ENCODE measurements around the gene ACTRT2. TPM values are rescaled to one million over a fixed set of nuclear protein-coding genes. Genes with fewer than 3 reads are reported as not detected.

ACTRT2 gene
- total RNA-seq, 1 experiment from 2014 or later, result not detected

GRCh38 chr1:3018576-3018975 is 2.7 kb upstream of the ACTRT2 start:
- Histone ChIP-seq H3K27ac (ENCODE audit: insufficient read length, low read depth, low read length) (no peak overlapping the region), H3K23ac (ENCODE audit: insufficient read length, low read depth, low read length) (no peak overlapping the region), H3K4ac (ENCODE audit: low read depth, low read length) (no peak overlapping the region), H3K23me2 (ENCODE audit: insufficient read length, low read depth, low read length, poor library complexity, severe bottlenecking) (no peaks in the 10 kb centered on the region), H4K8ac (replicated peaks; ENCODE audit: insufficient read length, low read depth, low read length) (no peak overlapping the region), H4K20me1 (ENCODE audit: control insufficient read depth, insufficient read depth, insufficient read length) (no peaks in the 10 kb centered on the region), H2BK120ac (ENCODE audit: low read depth, low read length, poor library complexity, severe bottlenecking) (no peak overlapping the region), H3K79me2 (ENCODE audit: insufficient read depth, low read length) (no peaks in the 10 kb centered on the region), H2BK15ac (ENCODE audit: low read depth, low read length) (no peak overlapping the region), H3K79me1 (ENCODE audit: insufficient read depth, low read depth, low read length, poor library complexity, severe bottlenecking) (no peaks in the 10 kb centered on the region), H2AFZ (ENCODE audit: low read length) (no peak overlapping the region), H4K5ac (ENCODE audit: insufficient read length, low read depth, low read length) (no peak overlapping the region), H4K91ac (ENCODE audit: insufficient read length, low read depth, low read length) (no peak overlapping the region), H3K27me3 (ENCODE audit: insufficient read depth, low read length) (no peaks in the 10 kb centered on the region; the same call in 1 of the 2 replicates), H2AK5ac (ENCODE audit: insufficient read length, low read length) (no peak overlapping the region), H3K9ac (ENCODE audit: extremely low read depth, insufficient read length, low read length) (no peak overlapping the region), H3K56ac (ENCODE audit: insufficient read length, low read depth, low read length) (no peak overlapping the region), H3K14ac (ENCODE audit: insufficient read depth, low read length) (no peak overlapping the region), H2BK20ac (ENCODE audit: low read depth, low read length, poor library complexity, severe bottlenecking) (no peak overlapping the region), H3K4me2 (ENCODE audit: insufficient read depth, insufficient read length, low read length) (no peak overlapping the region), H2BK12ac (ENCODE audit: insufficient read length, low read depth, low read length) (no peak overlapping the region), H3K18ac (ENCODE audit: insufficient read length, low read depth, low read length) (no peak overlapping the region), H3T11ph (ENCODE audit: low read length) (no peak overlapping the region), H3K4me1 (ENCODE audit: insufficient read depth, low read length) (no peaks in the 10 kb centered on the region), H3K9me3 (ENCODE audit: control insufficient read depth, low read depth, low read length) (peaks cover 13% of the 10 kb centered on the region), H2BK5ac (ENCODE audit: insufficient read length, low read length) (no peak overlapping the region)
- TF ChIP-seq CTCF (conservative IDR thresholded peaks at IDR 0.05), result no peak
- Mint-ChIP-seq H3K4me3 (no peak overlapping the region), H3K36me3 (ENCODE audit: insufficient read depth in 1 of 3, low read depth in 3 of 3) (peaks cover 0 to 18% (median 2%) of the 10 kb centered on the region in 3 experiments; a peak in 4 of 7 replicates), H3K4me1 (peaks cover 0 to 20% of the 10 kb centered on the region in 2 experiments; a peak in 2 of 4 replicates), H3K27me3 (ENCODE audit: low read depth) (peaks cover 3% of the 10 kb centered on the region), H3K9me3 (peaks cover 8 to 44% of the 10 kb centered on the region in 2 experiments; a peak in 4 of 5 replicates), H3K27ac (no peak overlapping the region)
- no CpG with 5 or more reads among the region's 16 CpGs for WGBS (ENCODE audit: extremely low coverage, insufficient read length, low lambda C conversion rate)
- no peak for DNase-seq
